Lower leg skin (tissue), 3 donors: ENCODE measurements around the gene BET1.

Experiments used
- POLR2A ChIP-seq, 2 donors: fragments of 450-650 bp; IDR thresholded peaks; one replicate each; pipeline ENCODE4 v1.6.1; 2016 to 2017; ENCODE audit warnings: antibody characterized with exemption in 2 of 2, mild to moderate bottlenecking in 1 of 2, moderate library complexity in 1 of 2
- TF ChIP-seq, protein P1 (sequence below), 3 donors: fragments of 450-650 bp; IDR thresholded peaks; one replicate each; pipeline ENCODE4 v1.5.1; 2016; ENCODE audit warnings: antibody characterized with exemption in 3 of 3, mild to moderate bottlenecking in 3 of 3, moderate library complexity in 2 of 3

- TF ChIP-seq, protein P1, sequence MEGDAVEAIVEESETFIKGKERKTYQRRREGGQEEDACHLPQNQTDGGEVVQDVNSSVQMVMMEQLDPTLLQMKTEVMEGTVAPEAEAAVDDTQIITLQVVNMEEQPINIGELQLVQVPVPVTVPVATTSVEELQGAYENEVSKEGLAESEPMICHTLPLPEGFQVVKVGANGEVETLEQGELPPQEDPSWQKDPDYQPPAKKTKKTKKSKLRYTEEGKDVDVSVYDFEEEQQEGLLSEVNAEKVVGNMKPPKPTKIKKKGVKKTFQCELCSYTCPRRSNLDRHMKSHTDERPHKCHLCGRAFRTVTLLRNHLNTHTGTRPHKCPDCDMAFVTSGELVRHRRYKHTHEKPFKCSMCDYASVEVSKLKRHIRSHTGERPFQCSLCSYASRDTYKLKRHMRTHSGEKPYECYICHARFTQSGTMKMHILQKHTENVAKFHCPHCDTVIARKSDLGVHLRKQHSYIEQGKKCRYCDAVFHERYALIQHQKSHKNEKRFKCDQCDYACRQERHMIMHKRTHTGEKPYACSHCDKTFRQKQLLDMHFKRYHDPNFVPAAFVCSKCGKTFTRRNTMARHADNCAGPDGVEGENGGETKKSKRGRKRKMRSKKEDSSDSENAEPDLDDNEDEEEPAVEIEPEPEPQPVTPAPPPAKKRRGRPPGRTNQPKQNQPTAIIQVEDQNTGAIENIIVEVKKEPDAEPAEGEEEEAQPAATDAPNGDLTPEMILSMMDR (IDR thresholded peaks at IDR 0.05): no peak
- no peak for TF ChIP-seq POLR2A (IDR thresholded peaks at IDR 0.05)
These were observed 45.5 kb upstream of the BET1 start for GRCh38 chr7:94049615-94050014.
